Measurements from ENCODE around the gene PNPLA2. TPM values are rescaled to one million over a fixed set of nuclear protein-coding genes. Genes with fewer than 3 reads are reported as not detected.

PNPLA2 gene
- total and polyA plus RNA-seq, 8 donors = 59.1 to 234 (median 95.9) TPM

GRCh38 chr11:830295-831117 lies 11.8 kb downstream of the PNPLA2 start:
- no peaks in the 10 kb centered on the region for H3K9me3 ChIP-seq
- no peak for TF ChIP-seq CTCF (IDR thresholded peaks at IDR 0.05)
- intact Hi-C loops (cut with DNase I) = no loop called here
- H3K4me3 ChIP-seq = peak overlapping the region in 1 of 4 donors; percentile 22
- H3K27ac ChIP-seq = no peak overlapping the region
- 75 to 76% methylated on average over 76 to 78 of the region's 78 CpGs for WGBS, 2 donors
- H3K36me3 ChIP-seq = no peaks in the 10 kb centered on the region
- peaks cover 17 to 38% (median 29%) of the 10 kb centered on the region in 3 donors for H3K4me1 ChIP-seq
- H3K27me3 ChIP-seq = no peaks in the 10 kb centered on the region
- ATAC-seq = no peak
- DNase-seq = peak in 4 of 6 donors; percentile 35 to 83 (median 68)
- FAIRE-seq = no peak

DNA sequence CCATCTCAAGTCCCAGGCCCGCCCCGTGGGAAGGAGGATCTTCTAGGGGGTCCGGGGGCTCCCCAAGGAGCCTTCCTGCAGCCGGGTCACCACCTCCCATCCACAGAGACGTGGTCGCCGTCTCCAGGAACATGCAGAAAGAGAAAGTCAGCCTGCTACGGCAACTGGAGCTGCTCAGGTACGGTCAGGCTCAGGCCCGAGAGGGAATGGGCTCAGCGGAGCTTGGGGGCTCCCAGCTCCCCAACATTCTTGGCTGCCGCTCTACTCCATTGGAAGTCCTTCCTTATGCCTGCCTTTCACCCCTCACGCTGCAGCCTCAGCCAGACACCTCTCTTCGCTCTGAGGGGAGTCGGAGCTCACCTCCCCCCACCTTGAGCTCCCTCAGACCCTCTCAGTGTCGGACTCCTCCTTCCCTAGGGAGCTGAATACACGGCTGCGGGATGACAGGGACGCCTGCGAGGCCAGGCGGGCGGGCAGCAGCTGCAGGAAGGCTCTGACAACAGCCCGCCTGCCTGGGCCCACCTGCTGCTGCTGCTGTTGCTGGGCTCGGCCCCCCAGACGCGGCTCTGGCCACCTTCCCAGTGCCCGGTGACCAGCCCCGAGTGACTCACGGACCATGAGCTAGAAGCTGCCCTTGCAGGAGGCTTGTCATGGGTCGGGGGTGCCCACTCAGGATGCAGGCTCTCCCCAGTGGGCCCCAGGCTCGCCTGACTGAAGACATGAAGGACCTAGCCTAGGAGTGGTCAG lies 12.6 kb downstream of the PNPLA2 start:
- FAIRE-seq (no peak), ATAC-seq (no peak), DNase-seq (peak in 3 of 6 donors; percentile 41 to 85 (median 65))
- Histone ChIP-seq H3K4me3 (no peak overlapping the region), H3K4me1 (peaks cover 9 to 30% (median 25%) of the 10 kb centered on the region in 3 donors), H3K36me3 (peaks cover 0 to 2% (median 0%) of the 10 kb centered on the region in 3 donors), H3K27me3 (no peaks in the 10 kb centered on the region), H3K27ac (no peak overlapping the region), H3K9me3 (no peaks in the 10 kb centered on the region)
- WGBS, 2 donors = 81 to 87% methylated on average over 31 of the region's 31 CpGs
- no peak for TF ChIP-seq CTCF (IDR thresholded peaks at IDR 0.05)
- intact Hi-C loops (cut with DNase I) = no loop called here

GRCh38 chr11:831961-832528 lies 13.3 kb downstream of the PNPLA2 start:
- Histone ChIP-seq H3K27ac (peak overlapping the region; percentile 72 to 95 (median 88)), H3K4me3 (peak overlapping the region; percentile 71 to 86 (median 82)), H3K36me3 (peaks cover 0 to 9% (median 0%) of the 10 kb centered on the region in 3 donors), H3K27me3 (no peaks in the 10 kb centered on the region), H3K9me3 (no peaks in the 10 kb centered on the region), H3K4me1 (peaks cover 9 to 27% (median 24%) of the 10 kb centered on the region in 3 donors)
- TF ChIP-seq CTCF (IDR thresholded peaks at IDR 0.05) = no peak
- intact Hi-C loops (cut with DNase I) = no loop called here
- ATAC-seq = no peak
- peak in 3 of 6 donors; percentile 38 to 86 (median 61) for DNase-seq
- 56 to 65% methylated on average over 23 of the region's 23 CpGs for WGBS, 2 donors
- FAIRE-seq = no peak

DNA sequence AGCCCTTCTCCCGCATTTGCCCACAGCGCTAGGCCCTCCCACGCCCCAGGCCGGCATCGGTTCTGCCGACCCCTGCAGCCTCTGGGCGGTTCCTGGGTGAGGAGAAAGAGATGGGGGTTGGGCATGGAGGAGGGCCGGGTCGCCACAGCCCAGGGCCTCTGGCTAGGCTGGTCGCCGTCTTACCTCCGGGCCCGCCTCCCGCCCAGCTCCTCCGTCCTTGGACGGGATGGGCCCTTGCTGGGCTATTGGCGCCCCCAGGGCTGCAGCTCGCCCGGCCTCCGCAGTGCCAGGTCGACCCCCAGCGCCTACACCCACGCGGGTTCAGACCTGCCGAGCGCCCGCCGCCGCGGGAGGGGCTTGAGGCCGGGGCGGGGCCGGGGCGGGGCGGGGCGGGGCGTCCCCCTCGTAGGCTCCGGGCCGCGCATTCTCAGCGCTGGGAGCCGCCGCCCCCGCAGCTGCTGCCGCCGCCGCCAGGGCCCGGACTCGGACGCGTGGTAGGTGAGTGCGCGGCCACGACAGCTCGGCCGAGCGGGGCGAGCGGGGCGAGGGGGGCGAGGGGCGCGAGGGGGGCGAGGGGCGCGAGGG lies 13.9 kb downstream of the PNPLA2 start, which contains the start of gene CD151:
TSS of gene CD151 (plus strand) at position 424 of the 585 bp plus-strand sequence. CDS start 3,118 bp downstream, outside the sequence.
- Histone ChIP-seq H3K36me3 (peaks cover 0 to 15% (median 4%) of the 10 kb centered on the region in 3 donors), H3K4me1 (peaks cover 9 to 27% (median 24%) of the 10 kb centered on the region in 3 donors), H3K9me3 (no peaks in the 10 kb centered on the region), H3K4me3 (peak within 1 kb of the TSS; percentile 71 to 86 (median 82)), H3K27me3 (no peaks in the 10 kb centered on the region), H3K27ac (peak within 1 kb of the TSS; percentile 85 to 95 (median 88))
- TF ChIP-seq CTCF (IDR thresholded peaks at IDR 0.05) = no peak
- FAIRE-seq (no peak), DNase-seq (peak in 4 of 6 donors; percentile 66 to 85 (median 74)), ATAC-seq (peak; percentile 27 to 59 (median 39))
- intact Hi-C loops (cut with DNase I) = no loop called here
- 1% methylated on average over 33 to 67 of the region's 67 CpGs for WGBS, 2 donors
